ENCODE results near the gene TDRD7. TPM values are rescaled to one million over a fixed set of nuclear protein-coding genes. Genes with fewer than 3 reads are reported as not detected.
A peak's percentile ranks its signal among the peaks of the same experiment; 100 is the strongest.

The TDRD7 gene
- total and polyA plus RNA-seq, 9 of the 15 experiments (the other 6 are each of a cell fraction or from before 2014, with no cell fraction given) = 2.2 to 7.7 (median 5.2) TPM

- TF ChIP-seq ZHX1 (conservative IDR thresholded peaks at IDR 0.05; ENCODE audit: low read length) (no peak), ZNF639 (CRISPR knock-in tag; conservative IDR thresholded peaks at IDR 0.05 in 1 of 2, IDR thresholded peaks at IDR 0.05 in 1 of 2) (peak in 1 of 2 experiments; percentile 34; a peak in 1 of 4 replicates), ARID4B (CRISPR knock-in tag; IDR thresholded peaks at IDR 0.05) (peak; percentile 95), NCOA1 (IDR thresholded peaks at IDR 0.05; ENCODE audit: low read depth) (peak; percentile 74), EHMT2 (IDR thresholded peaks at IDR 0.05) (peak; percentile 97), TFAP4 (CRISPR knock-in tag; IDR thresholded peaks at IDR 0.05; ENCODE audit: borderline replicate concordance) (peak; percentile 95), JUND (IDR thresholded peaks at IDR 0.05; ENCODE audit: borderline replicate concordance, low read depth, low read length) (no peak), JUND (tag; IDR thresholded peaks at IDR 0.05; ENCODE audit: borderline replicate concordance, low read depth, low read length) (no peak), UBTF (IDR thresholded peaks at IDR 0.05; ENCODE audit: borderline replicate concordance in 1 of 2, low read depth in 2 of 2, low read length in 2 of 2) (0 out of 4 replicates have a peak, but pooled peaks of 1 of the 2 experiments have one; percentile 48), ZNF395 (CRISPR knock-in tag; IDR thresholded peaks at IDR 0.05) (0 out of 2 replicates have a peak, but pooled peaks have one; percentile 20), ZSCAN29 (IDR thresholded peaks at IDR 0.05) (no peak)
These were observed 25.0 kb upstream of the TDRD7 start (continued) for GRCh38 chr9:97386733-97387503.

Measured in K562 (cell line).